CD4-positive, alpha-beta memory T cell (primary cell): ENCODE data around the gene GPR87. TPM values are rescaled to one million over a fixed set of nuclear protein-coding genes. Genes with fewer than 3 reads are reported as not detected.

Experiments used
- CTCF ChIA-PET: fragments of 350-600 bp; sonication (Branson Sonifier 250); formaldehyde crosslinking; loops from one replicate; lab custom pipeline; 2021; ENCODE audit warnings: inconsistent platforms; ENCODE audit not compliant: partially characterized antibody; lab: Charles Lee
- POLR2A ChIA-PET: fragments of 350-600 bp; sonication (Branson Sonifier 250); formaldehyde crosslinking; loops from one replicate; lab custom pipeline; 2021; ENCODE audit not compliant: partially characterized antibody; lab: Charles Lee
- DNase-seq, 5 donors: peaks; one replicate each; pipeline versions ENCODE4 v3.0.0 to v3.0.0-alpha.2; 2020 to 2022; ENCODE audit warnings: mixed read lengths in 1 of 5
- H3K27ac ChIP-seq: one replicate; pipeline ENCODE4 v1.7.0; 2013; ENCODE audit warnings: low read depth, low read length
- H3K27me3 ChIP-seq: 2 replicates; pipeline ENCODE4 v1.7.0; 2013; ENCODE audit warnings: mild to moderate bottlenecking, low read length, moderate library complexity; ENCODE audit not compliant: insufficient read depth
- H3K36me3 ChIP-seq: 2 replicates; pipeline ENCODE4 v1.7.0; 2013; ENCODE audit warnings: mild to moderate bottlenecking, low read length, moderate library complexity; ENCODE audit not compliant: insufficient read depth
- H3K4me1 ChIP-seq: 2 replicates; pipeline ENCODE4 v1.7.0; 2013; ENCODE audit warnings: mild to moderate bottlenecking, low read length, moderate library complexity; ENCODE audit not compliant: insufficient read depth
- H3K4me3 ChIP-seq, 2 donors: one replicate each; pipeline ENCODE4 v1.7.0; 2013; ENCODE audit warnings: low read length in 2 of 2, mild to moderate bottlenecking in 1 of 2
- H3K9me3 ChIP-seq, 2 donors: one replicate each; pipeline ENCODE4 v1.7.0; 2013; ENCODE audit warnings: low read length in 2 of 2, control low read depth in 1 of 2; ENCODE audit not compliant: control insufficient read depth in 1 of 2
- H3K27ac Mint-ChIP-seq, 7 donors: one replicate each; pipeline ENCODE4 v1.8.0; 2020 to 2021; ENCODE audit warnings: mixed read lengths in 7 of 7, mild to moderate bottlenecking in 6 of 7, inconsistent platforms in 3 of 7, moderate library complexity in 3 of 7
- H3K27me3 Mint-ChIP-seq, 2 donors: one replicate each; pipeline ENCODE4 v1.8.0; 2020 to 2021; ENCODE audit warnings: mixed read lengths in 2 of 2
- H3K36me3 Mint-ChIP-seq, 2 donors: one replicate each; pipeline ENCODE4 v1.8.0; 2020 to 2021; ENCODE audit warnings: mixed read lengths in 2 of 2, inconsistent platforms in 1 of 2, mild to moderate bottlenecking in 1 of 2
- H3K4me1 Mint-ChIP-seq, 4 donors: one replicate each; pipeline ENCODE4 v1.8.0; 2020 to 2021; ENCODE audit warnings: mixed read lengths in 4 of 4, mild to moderate bottlenecking in 1 of 4
- H3K4me3 Mint-ChIP-seq, 8 donors: one replicate each; pipeline ENCODE4 v1.8.0; 2020 to 2021; ENCODE audit warnings: mixed read lengths in 8 of 8, mild to moderate bottlenecking in 7 of 8, moderate library complexity in 6 of 8, inconsistent platforms in 3 of 8
- H3K9me3 Mint-ChIP-seq, 8 donors: one replicate each; pipeline ENCODE4 v1.8.0; 2020 to 2021; ENCODE audit warnings: mixed read lengths in 8 of 8, mild to moderate bottlenecking in 5 of 8, inconsistent platforms in 3 of 8, moderate library complexity in 1 of 8
- intact Hi-C: fragments of 100-400 bp; cut with micrococcal nuclease; formaldehyde crosslinking; loops from one replicate; pipeline ENCODE4 v1.15.1; 2023
- polyA plus RNA-seq, 2 donors: library from polyadenylated mRNA; unstranded; fragments of 300-500 nt; fragmentation: Illumina TruSeq; gene quantifications; one replicate each; pipeline ENCODE4 v1.2.3, GENCODE V29; 2021
- total RNA-seq, 2 experiments: library from RNA; stranded (reverse); gene quantifications; one replicate each; pipeline ENCODE4 v1.2.3, GENCODE V29; 2021

The GPR87 gene, protein sequence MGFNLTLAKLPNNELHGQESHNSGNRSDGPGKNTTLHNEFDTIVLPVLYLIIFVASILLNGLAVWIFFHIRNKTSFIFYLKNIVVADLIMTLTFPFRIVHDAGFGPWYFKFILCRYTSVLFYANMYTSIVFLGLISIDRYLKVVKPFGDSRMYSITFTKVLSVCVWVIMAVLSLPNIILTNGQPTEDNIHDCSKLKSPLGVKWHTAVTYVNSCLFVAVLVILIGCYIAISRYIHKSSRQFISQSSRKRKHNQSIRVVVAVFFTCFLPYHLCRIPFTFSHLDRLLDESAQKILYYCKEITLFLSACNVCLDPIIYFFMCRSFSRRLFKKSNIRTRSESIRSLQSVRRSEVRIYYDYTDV
- total RNA-seq (not detected), polyA plus RNA-seq (not detected)

DNA sequence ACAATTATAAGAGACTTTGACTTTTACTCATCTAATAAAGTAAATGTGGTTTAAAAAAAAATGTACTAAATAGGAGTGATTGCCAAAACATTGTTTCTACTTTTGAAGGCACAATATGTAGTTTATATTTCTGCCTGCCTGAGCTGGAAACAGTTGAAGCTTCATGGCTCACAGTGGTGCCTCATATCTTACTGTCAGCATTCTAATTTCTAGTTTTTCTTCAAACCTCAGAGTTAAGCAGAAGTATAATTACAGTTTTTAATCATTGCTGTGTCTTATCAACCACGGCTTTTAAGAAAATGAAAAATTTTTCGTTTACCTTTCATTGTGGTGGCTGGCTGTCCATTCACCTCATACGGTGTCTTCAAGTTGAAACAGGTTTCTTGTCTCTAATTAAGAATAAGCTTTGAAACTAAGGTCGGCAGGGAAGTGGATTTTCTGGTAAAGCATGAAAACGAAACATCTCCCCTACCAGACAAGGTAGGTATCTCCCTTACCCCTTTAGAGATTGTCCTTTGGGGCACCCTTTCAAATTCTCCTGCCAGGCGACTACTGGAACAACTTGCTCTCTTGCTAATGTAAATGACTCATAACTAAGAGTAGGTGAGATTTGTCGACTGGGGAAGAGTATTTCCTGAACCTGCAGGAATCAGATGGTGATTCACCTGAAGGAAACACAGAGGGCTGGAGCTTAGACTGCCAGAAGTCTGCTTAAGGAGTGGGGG, at the start of gene GPR87:
TSS of gene GPR87 (minus strand) at position 554 of the 725 bp plus-strand sequence. CDS start 16,720 bp downstream, outside the sequence.
- Mint-ChIP-seq H3K4me3 (no peak within 1 kb of the TSS), H3K9me3 (no peaks in the 10 kb centered on the region), H3K27ac (no peak within 1 kb of the TSS), H3K36me3 (no peaks in the 10 kb centered on the region), H3K27me3 (peaks cover 0 to 4% of the 10 kb centered on the region in 2 donors), H3K4me1 (peaks cover 0 to 5% (median 0%) of the 10 kb centered on the region in 4 donors)
- intact Hi-C loops = no loop called here
- Histone ChIP-seq H3K27me3 (no peaks in the 10 kb centered on the region), H3K9me3 (no peaks in the 10 kb centered on the region), H3K27ac (no peak within 1 kb of the TSS), H3K4me3 (no peak within 1 kb of the TSS), H3K4me1 (no peaks in the 10 kb centered on the region), H3K36me3 (no peaks in the 10 kb centered on the region)
- ChIA-PET CTCF (no interaction called here), POLR2A (no interaction called here)
- DNase-seq = no peak

DNA sequence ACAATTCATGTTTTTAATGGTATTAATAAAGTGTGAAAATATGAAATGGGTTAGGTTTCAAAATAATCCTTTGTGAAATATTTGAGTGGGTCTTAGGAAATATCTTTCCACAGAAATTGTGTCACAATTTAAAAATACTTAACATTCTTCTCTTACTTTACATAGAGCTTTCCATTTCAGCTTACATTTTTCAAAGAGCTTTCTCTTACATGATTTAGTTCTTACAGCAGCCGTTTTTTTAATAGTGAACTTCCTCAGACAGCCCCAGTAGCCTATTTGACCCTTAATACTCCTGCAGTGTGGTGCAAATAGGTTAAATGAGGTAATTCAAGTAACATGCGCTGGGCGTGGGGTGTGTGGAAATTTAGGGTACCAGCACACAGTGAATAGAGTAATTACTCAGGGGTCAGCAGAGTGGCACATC, 46.1 kb upstream of the GPR87 start:
- H3K27ac Mint-ChIP-seq = no peak overlapping the region
- H3K27ac ChIP-seq = no peak overlapping the region
- no peaks in the 10 kb centered on the region for H3K9me3 Mint-ChIP-seq
- POLR2A ChIA-PET = no interaction called here
- H3K4me1 Mint-ChIP-seq = no peaks in the 10 kb centered on the region
- CTCF ChIA-PET = no interaction called here
- no peak for DNase-seq
- no peaks in the 10 kb centered on the region for H3K36me3 Mint-ChIP-seq
- intact Hi-C loops = no loop called here
- H3K9me3 ChIP-seq = no peaks in the 10 kb centered on the region
- no peaks in the 10 kb centered on the region for H3K36me3 ChIP-seq
- no peak overlapping the region for H3K4me3 Mint-ChIP-seq
- H3K27me3 ChIP-seq = no peaks in the 10 kb centered on the region
- no peaks in the 10 kb centered on the region for H3K4me1 ChIP-seq
- H3K27me3 Mint-ChIP-seq = peaks cover 0 to 4% of the 10 kb centered on the region in 2 donors
- no peak overlapping the region for H3K4me3 ChIP-seq

DNA sequence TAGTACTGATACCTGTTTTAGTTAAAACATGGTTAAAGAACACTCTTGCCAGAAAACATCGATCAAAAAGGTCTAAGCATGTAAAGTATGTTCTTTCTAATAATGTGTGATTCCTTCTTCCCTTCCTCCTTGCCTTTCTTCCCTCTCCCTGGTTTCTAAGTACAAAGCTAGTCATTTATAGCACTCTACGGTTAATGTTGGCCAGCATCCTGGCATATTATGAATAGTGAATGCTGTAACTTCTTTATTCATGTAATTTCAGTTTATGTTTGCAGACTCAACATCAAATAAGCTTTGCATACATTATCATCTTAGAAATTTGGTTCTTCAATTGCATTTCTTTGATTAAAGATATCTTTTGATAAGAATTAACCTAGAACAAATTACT, 40.8 kb upstream of the GPR87 start:
- H3K4me3 ChIP-seq = no peak overlapping the region
- no peak overlapping the region for H3K4me3 Mint-ChIP-seq
- H3K27me3 Mint-ChIP-seq = peaks cover 0 to 2% of the 10 kb centered on the region in 2 donors
- no peaks in the 10 kb centered on the region for H3K9me3 Mint-ChIP-seq
- DNase-seq = no peak
- no peak overlapping the region for H3K27ac ChIP-seq
- no peaks in the 10 kb centered on the region for H3K36me3 ChIP-seq
- no peaks in the 10 kb centered on the region for H3K36me3 Mint-ChIP-seq
- CTCF ChIA-PET = interaction anchor here (1.0 kb wide), 1 partner anchor 9 kb away, joined by 3 read pairs; no protein-coding TSS in a partner anchor
- H3K27ac Mint-ChIP-seq = no peak overlapping the region
- H3K27me3 ChIP-seq = no peaks in the 10 kb centered on the region
- H3K4me1 Mint-ChIP-seq = no peaks in the 10 kb centered on the region
- no peaks in the 10 kb centered on the region for H3K4me1 ChIP-seq
- POLR2A ChIA-PET = no interaction called here
- no peaks in the 10 kb centered on the region for H3K9me3 ChIP-seq
- intact Hi-C loops = no loop called here

DNA sequence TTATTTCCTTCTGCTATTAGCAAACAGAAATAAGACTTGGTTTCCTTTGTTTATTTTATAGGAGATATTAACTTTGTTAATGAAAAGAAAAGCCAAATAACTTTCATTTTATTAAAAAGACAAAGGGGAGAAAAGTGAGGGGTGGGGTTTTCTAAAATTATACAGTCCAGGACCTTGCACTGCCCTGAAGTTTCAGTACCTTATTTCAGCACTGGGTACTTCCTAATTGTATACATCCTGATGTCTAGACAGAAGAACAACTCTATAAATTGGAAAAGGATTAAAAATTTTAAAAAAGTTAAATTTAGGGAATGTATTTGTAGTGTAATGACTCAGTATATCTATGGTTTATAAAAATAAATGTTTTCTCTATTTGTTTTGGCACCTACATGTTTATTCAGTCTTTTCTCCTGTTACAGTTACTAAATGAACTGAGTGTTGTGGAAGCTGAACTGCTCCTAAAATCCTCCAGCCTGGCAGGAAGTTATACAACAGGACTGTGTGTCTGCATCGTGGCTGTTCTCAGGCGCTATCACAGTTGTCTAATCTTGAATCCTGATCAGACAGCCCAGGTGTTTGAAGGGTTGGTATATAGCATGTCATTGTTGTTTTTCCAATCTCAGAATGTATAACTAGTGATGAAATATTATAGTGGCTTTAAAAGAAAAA, 40.3 kb upstream of the GPR87 start:
- no peak for DNase-seq
- no peak overlapping the region for H3K27ac Mint-ChIP-seq
- H3K4me1 ChIP-seq = no peaks in the 10 kb centered on the region
- H3K4me3 Mint-ChIP-seq = no peak overlapping the region
- no peaks in the 10 kb centered on the region for H3K4me1 Mint-ChIP-seq
- H3K9me3 ChIP-seq = no peaks in the 10 kb centered on the region
- H3K27ac ChIP-seq = no peak overlapping the region
- H3K27me3 Mint-ChIP-seq = peaks cover 3 to 4% of the 10 kb centered on the region in 2 donors
- no peaks in the 10 kb centered on the region for H3K36me3 Mint-ChIP-seq
- H3K9me3 Mint-ChIP-seq = no peaks in the 10 kb centered on the region
- ChIA-PET POLR2A (no interaction called here), CTCF (no interaction called here)
- H3K27me3 ChIP-seq = no peaks in the 10 kb centered on the region
- intact Hi-C loops = no loop called here
- H3K36me3 ChIP-seq = no peaks in the 10 kb centered on the region
- no peak overlapping the region for H3K4me3 ChIP-seq

DNA sequence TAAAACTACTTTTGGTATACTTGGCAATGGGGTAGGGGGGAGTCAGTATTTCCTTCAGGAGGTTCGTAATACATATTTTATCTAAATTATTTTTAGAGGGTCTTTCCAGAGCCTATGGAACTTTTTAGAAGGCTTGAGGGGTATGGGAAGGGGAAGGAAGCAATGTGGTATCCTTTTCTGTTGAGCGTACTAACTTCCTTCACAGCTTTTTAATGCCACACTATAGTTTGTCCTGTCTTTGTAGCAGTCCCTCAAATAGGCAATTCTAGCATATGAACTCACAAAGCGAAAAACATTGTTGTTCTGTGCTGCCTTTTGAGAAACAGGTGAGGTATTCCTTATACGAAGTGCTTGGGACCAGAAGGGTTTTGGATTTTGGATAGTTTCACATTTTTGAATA, 35.0 kb upstream of the GPR87 start:
- no peaks in the 10 kb centered on the region for H3K9me3 Mint-ChIP-seq
- H3K36me3 ChIP-seq = no peaks in the 10 kb centered on the region
- no peaks in the 10 kb centered on the region for H3K27me3 ChIP-seq
- no peaks in the 10 kb centered on the region for H3K4me1 ChIP-seq
- intact Hi-C loops = no loop called here
- CTCF ChIA-PET = no interaction called here
- H3K27me3 Mint-ChIP-seq = peaks cover 7 to 15% of the 10 kb centered on the region in 2 donors
- no peak overlapping the region for H3K27ac Mint-ChIP-seq
- H3K27ac ChIP-seq = no peak overlapping the region
- H3K4me3 Mint-ChIP-seq = no peak overlapping the region
- POLR2A ChIA-PET = no interaction called here
- H3K4me3 ChIP-seq = no peak overlapping the region
- H3K9me3 ChIP-seq = no peaks in the 10 kb centered on the region
- no peaks in the 10 kb centered on the region for H3K4me1 Mint-ChIP-seq
- DNase-seq = no peak
- H3K36me3 Mint-ChIP-seq = no peaks in the 10 kb centered on the region

DNA sequence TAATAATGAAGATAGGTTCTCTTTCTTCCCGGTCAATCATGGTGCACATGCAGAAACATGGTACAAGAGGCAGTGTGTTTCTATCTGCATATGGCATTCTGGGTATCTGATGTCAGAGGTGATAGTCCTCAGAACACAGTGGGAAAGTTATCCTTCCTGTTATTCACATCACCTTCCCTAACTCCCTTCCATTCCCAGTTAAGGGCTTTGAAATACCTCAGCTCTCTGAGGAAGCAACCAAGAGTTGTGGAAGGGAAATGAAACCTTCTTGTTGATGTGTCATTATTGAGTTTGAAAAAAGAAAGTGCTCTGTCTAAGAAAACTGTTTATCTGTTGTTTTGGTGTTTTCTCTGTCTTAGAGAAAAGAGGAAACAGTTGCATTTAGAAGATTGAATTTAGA, 34.6 kb upstream of the GPR87 start:
- Histone ChIP-seq H3K27ac (no peak overlapping the region), H3K27me3 (peaks cover under 1% of the 10 kb centered on the region), H3K36me3 (no peaks in the 10 kb centered on the region), H3K4me3 (no peak overlapping the region), H3K9me3 (no peaks in the 10 kb centered on the region), H3K4me1 (no peaks in the 10 kb centered on the region)
- intact Hi-C loops = no loop called here
- Mint-ChIP-seq H3K4me3 (no peak overlapping the region), H3K27me3 (peaks cover 10 to 15% of the 10 kb centered on the region in 2 donors), H3K4me1 (peaks cover 0 to 4% (median 2%) of the 10 kb centered on the region in 4 donors), H3K36me3 (no peaks in the 10 kb centered on the region), H3K9me3 (no peaks in the 10 kb centered on the region), H3K27ac (no peak overlapping the region)
- ChIA-PET POLR2A (no interaction called here), CTCF (no interaction called here)
- DNase-seq = no peak

DNA sequence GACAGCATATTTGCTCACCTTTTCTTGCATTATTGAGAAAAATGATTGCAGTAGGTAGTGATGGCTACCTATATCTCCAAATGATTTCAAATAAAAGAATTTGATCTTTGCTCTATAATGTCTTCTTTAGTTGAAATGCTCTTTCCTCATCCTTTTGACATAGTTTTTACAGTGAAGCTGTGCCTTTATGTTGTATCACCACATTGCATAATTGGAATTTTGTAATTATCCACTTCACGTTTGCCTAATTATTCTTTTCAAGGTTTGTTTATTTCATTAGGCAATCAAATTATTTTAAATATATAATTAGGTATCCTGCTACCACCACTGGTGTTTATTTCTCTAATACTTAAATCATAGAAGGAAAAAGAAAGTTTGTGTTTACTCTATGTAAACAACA, 34.0 kb upstream of the GPR87 start:
- peaks cover 5% of the 10 kb centered on the region for H3K27me3 ChIP-seq
- H3K27ac ChIP-seq = no peak overlapping the region
- no peak overlapping the region for H3K4me3 ChIP-seq
- no peaks in the 10 kb centered on the region for H3K9me3 ChIP-seq
- H3K27ac Mint-ChIP-seq = no peak overlapping the region
- peaks cover 0 to 8% (median 7%) of the 10 kb centered on the region in 4 donors for H3K4me1 Mint-ChIP-seq
- H3K9me3 Mint-ChIP-seq = no peaks in the 10 kb centered on the region
- H3K4me1 ChIP-seq = no peaks in the 10 kb centered on the region
- peaks cover 10 to 15% of the 10 kb centered on the region in 2 donors for H3K27me3 Mint-ChIP-seq
- POLR2A ChIA-PET = no interaction called here
- CTCF ChIA-PET = no interaction called here
- no peaks in the 10 kb centered on the region for H3K36me3 Mint-ChIP-seq
- H3K36me3 ChIP-seq = no peaks in the 10 kb centered on the region
- DNase-seq = no peak
- intact Hi-C loops = no loop called here
- H3K4me3 Mint-ChIP-seq = no peak overlapping the region
